Measurements from ENCODE around the gene FAM184B.

FAM184B gene

GRCh38 chr4:17781300-17782287, at the start of gene FAM184B:
FAM184B (minus strand) TSS chr4:17781621; CDS start chr4:17781299, 322 bp downstream.
- DNase-seq (ENCODE audit: low spot score in 2 of 2) (no peak), ATAC-seq (replicated peaks; ENCODE audit: extremely low read depth, poor library complexity, severe bottlenecking) (no peak)
- H3K4me3 Mint-ChIP-seq: no peak within 1 kb of the TSS
- no peaks in the 10 kb centered on the region for H3K9me3 Mint-ChIP-seq
- H3K27ac Mint-ChIP-seq (ENCODE audit: low read depth): no peak within 1 kb of the TSS
- no peaks in the 10 kb centered on the region for H3K4me1 Mint-ChIP-seq
- H3K36me3 Mint-ChIP-seq (ENCODE audit: insufficient read depth): no peaks in the 10 kb centered on the region
- peaks cover 54% of the 10 kb centered on the region for H3K27me3 Mint-ChIP-seq

GRCh38 chr4:17823871-17824669, 42.6 kb upstream of the FAM184B start:
- H3K36me3 Mint-ChIP-seq (ENCODE audit: insufficient read depth): peaks cover 2% of the 10 kb centered on the region
- no peak for DNase-seq (ENCODE audit: low spot score in 2 of 2)
- H3K27me3 Mint-ChIP-seq: no peaks in the 10 kb centered on the region
- no peak overlapping the region for H3K4me3 Mint-ChIP-seq
- H3K9me3 Mint-ChIP-seq: no peaks in the 10 kb centered on the region
- H3K27ac Mint-ChIP-seq (ENCODE audit: low read depth): no peak overlapping the region
- no peak for ATAC-seq (replicated peaks; ENCODE audit: extremely low read depth, poor library complexity, severe bottlenecking)
- H3K4me1 Mint-ChIP-seq: peaks cover 6% of the 10 kb centered on the region

- peak overlapping the region; percentile 5 for H3K4me3 Mint-ChIP-seq
- H3K27ac Mint-ChIP-seq (ENCODE audit: low read depth): peak overlapping the region; percentile 26
- peaks cover 14% of the 10 kb centered on the region for H3K4me1 Mint-ChIP-seq
- ATAC-seq (replicated peaks; ENCODE audit: extremely low read depth, poor library complexity, severe bottlenecking) (peak; percentile 85), DNase-seq (ENCODE audit: low spot score in 2 of 2) (no peak)
- H3K27me3 Mint-ChIP-seq: no peaks in the 10 kb centered on the region
- H3K36me3 Mint-ChIP-seq (ENCODE audit: insufficient read depth): peaks cover 2% of the 10 kb centered on the region
- H3K9me3 Mint-ChIP-seq: no peaks in the 10 kb centered on the region
These were observed 35.6 kb upstream of the FAM184B start for GRCh38 chr4:17817027-17817426.

- Mint-ChIP-seq H3K4me1 (peaks cover 22% of the 10 kb centered on the region), H3K4me3 (no peak overlapping the region), H3K27ac (ENCODE audit: low read depth) (no peak overlapping the region), H3K27me3 (no peaks in the 10 kb centered on the region), H3K9me3 (no peaks in the 10 kb centered on the region), H3K36me3 (ENCODE audit: insufficient read depth) (peaks cover 5% of the 10 kb centered on the region)
- DNase-seq (ENCODE audit: low spot score in 2 of 2) (no peak), ATAC-seq (replicated peaks; ENCODE audit: extremely low read depth, poor library complexity, severe bottlenecking) (no peak)
These were observed 34.7 kb upstream of the FAM184B start for GRCh38 chr4:17816142-17816541.

- H3K36me3 Mint-ChIP-seq (ENCODE audit: insufficient read depth): peaks cover 11% of the 10 kb centered on the region
- no peak overlapping the region for H3K27ac Mint-ChIP-seq (ENCODE audit: low read depth)
- no peaks in the 10 kb centered on the region for H3K9me3 Mint-ChIP-seq
- DNase-seq (ENCODE audit: low spot score in 2 of 2) (no peak), ATAC-seq (replicated peaks; ENCODE audit: extremely low read depth, poor library complexity, severe bottlenecking) (no peak)
- H3K4me3 Mint-ChIP-seq: no peak overlapping the region
- H3K27me3 Mint-ChIP-seq: no peaks in the 10 kb centered on the region
- H3K4me1 Mint-ChIP-seq: peaks cover 39% of the 10 kb centered on the region
These were observed 32.7 kb upstream of the FAM184B start for GRCh38 chr4:17814140-17814539.

- peaks cover 13% of the 10 kb centered on the region for H3K36me3 Mint-ChIP-seq (ENCODE audit: insufficient read depth)
- H3K4me1 Mint-ChIP-seq: peaks cover 49% of the 10 kb centered on the region
- no peak for ATAC-seq (replicated peaks; ENCODE audit: extremely low read depth, poor library complexity, severe bottlenecking)
- H3K9me3 Mint-ChIP-seq: no peaks in the 10 kb centered on the region
- H3K4me3 Mint-ChIP-seq: no peak overlapping the region
- DNase-seq (ENCODE audit: low spot score in 2 of 2): no peak
- no peaks in the 10 kb centered on the region for H3K27me3 Mint-ChIP-seq
- no peak overlapping the region for H3K27ac Mint-ChIP-seq (ENCODE audit: low read depth)
These were observed 31.4 kb upstream of the FAM184B start for GRCh38 chr4:17812801-17813200.

GRCh38 chr4:17812125-17812524, 30.7 kb upstream of the FAM184B start:
- H3K9me3 Mint-ChIP-seq: no peaks in the 10 kb centered on the region
- no peaks in the 10 kb centered on the region for H3K27me3 Mint-ChIP-seq
- H3K4me3 Mint-ChIP-seq: peak overlapping the region; percentile 96
- H3K4me1 Mint-ChIP-seq: peaks cover 49% of the 10 kb centered on the region
- H3K27ac Mint-ChIP-seq (ENCODE audit: low read depth): peak overlapping the region; percentile 98
- ATAC-seq (replicated peaks; ENCODE audit: extremely low read depth, poor library complexity, severe bottlenecking) (no peak), DNase-seq (ENCODE audit: low spot score in 2 of 2) (no peak)
- peaks cover 13% of the 10 kb centered on the region for H3K36me3 Mint-ChIP-seq (ENCODE audit: insufficient read depth)

GRCh38 chr4:17811078-17811603, 29.7 kb upstream of the FAM184B start:
- ATAC-seq (replicated peaks; ENCODE audit: extremely low read depth, poor library complexity, severe bottlenecking): peak; percentile 5
- Mint-ChIP-seq H3K4me3 (peak overlapping the region; percentile 96), H3K27ac (ENCODE audit: low read depth) (peak overlapping the region; percentile 98), H3K9me3 (no peaks in the 10 kb centered on the region), H3K36me3 (ENCODE audit: insufficient read depth) (peaks cover 13% of the 10 kb centered on the region), H3K27me3 (no peaks in the 10 kb centered on the region), H3K4me1 (peaks cover 59% of the 10 kb centered on the region)
- no peak for DNase-seq (ENCODE audit: low spot score in 2 of 2)

- peaks cover 65% of the 10 kb centered on the region for H3K4me1 Mint-ChIP-seq
- peaks cover 16% of the 10 kb centered on the region for H3K36me3 Mint-ChIP-seq (ENCODE audit: insufficient read depth)
- no peaks in the 10 kb centered on the region for H3K27me3 Mint-ChIP-seq
These were observed 29.0 kb upstream of the FAM184B start, which contains the start of the genes DCAF16 and NCAPG for GRCh38 chr4:17810260-17811077. DCAF16 (minus strand) TSS chr4:17810757; CDS start chr4:17804141, 6,616 bp downstream. NCAPG (plus strand) TSS chr4:17810979; CDS start chr4:17811078, 99 bp downstream.

GRCh38 chr4:17809667-17810066, 28.2 kb upstream of the FAM184B start:
- Mint-ChIP-seq H3K4me3 (peak overlapping the region; percentile 96), H3K4me1 (peaks cover 68% of the 10 kb centered on the region), H3K27me3 (no peaks in the 10 kb centered on the region), H3K27ac (ENCODE audit: low read depth) (peak overlapping the region; percentile 98), H3K9me3 (no peaks in the 10 kb centered on the region), H3K36me3 (ENCODE audit: insufficient read depth) (peaks cover 17% of the 10 kb centered on the region)
- no peak for ATAC-seq (replicated peaks; ENCODE audit: extremely low read depth, poor library complexity, severe bottlenecking)
- DNase-seq (ENCODE audit: low spot score in 2 of 2): no peak

More at GRCh38 chr4:17810260-17811077, 29.0 kb upstream of the FAM184B start, which contains the start of the genes DCAF16 and NCAPG:
- ATAC-seq (replicated peaks; ENCODE audit: extremely low read depth, poor library complexity, severe bottlenecking) (peak; percentile 82), DNase-seq (ENCODE audit: low spot score in 2 of 2) (peak; percentile 98 to 100)
- Mint-ChIP-seq H3K27ac (ENCODE audit: low read depth) (peak within 1 kb of the TSS; percentile 98), H3K9me3 (no peaks in the 10 kb centered on the region), H3K4me3 (peak within 1 kb of the TSS; percentile 96)

GRCh38 chr4:17807446-17807845, 26.0 kb upstream of the FAM184B start:
- peaks cover 68% of the 10 kb centered on the region for H3K4me1 Mint-ChIP-seq
- peak overlapping the region; percentile 96 for H3K4me3 Mint-ChIP-seq
- no peaks in the 10 kb centered on the region for H3K27me3 Mint-ChIP-seq
- ATAC-seq (replicated peaks; ENCODE audit: extremely low read depth, poor library complexity, severe bottlenecking): no peak
- no peak for DNase-seq (ENCODE audit: low spot score in 2 of 2)
- no peaks in the 10 kb centered on the region for H3K9me3 Mint-ChIP-seq
- peak overlapping the region; percentile 78 for H3K27ac Mint-ChIP-seq (ENCODE audit: low read depth)
- H3K36me3 Mint-ChIP-seq (ENCODE audit: insufficient read depth): peaks cover 37% of the 10 kb centered on the region

All from central memory CD8-positive, alpha-beta T cell (primary cell).